IMR-90 (cell line): ENCODE results near the gene PAX5.

Source experiments
- MAZ ChIP-seq: IDR thresholded peaks from 2 replicates; pipeline ENCODE4 v1.6.1; 2012; ENCODE audit warnings: low read depth, mild to moderate bottlenecking, low read length, improper control_type of control experiment, moderate library complexity, borderline replicate concordance
- POLR2A ChIP-seq: IDR thresholded peaks from 2 replicates; pipeline ENCODE4 v1.6.1; 2012; ENCODE audit warnings: mild to moderate bottlenecking, low read depth, low read length
- RCOR1 ChIP-seq: IDR thresholded peaks from 2 replicates; pipeline ENCODE4 v1.6.1; 2012; ENCODE audit warnings: mild to moderate bottlenecking, low read length, improper control_type of control experiment; ENCODE audit not compliant: insufficient replicate concordance
- RFX5 ChIP-seq: IDR thresholded peaks from 2 replicates; pipeline ENCODE4 v1.8.0; 2012; ENCODE audit warnings: low read depth, mild to moderate bottlenecking, low read length, moderate library complexity
- TF ChIP-seq, protein P1 (sequence below): conservative IDR thresholded peaks from 2 replicates; pipeline ENCODE4 v1.5.1; 2012; ENCODE audit warnings: mild to moderate bottlenecking, low read depth, low read length, improper control_type of control experiment

- TF ChIP-seq POLR2A: no peak
- TF ChIP-seq RCOR1: no peak
- no peak for TF ChIP-seq MAZ
- TF ChIP-seq, protein P1, sequence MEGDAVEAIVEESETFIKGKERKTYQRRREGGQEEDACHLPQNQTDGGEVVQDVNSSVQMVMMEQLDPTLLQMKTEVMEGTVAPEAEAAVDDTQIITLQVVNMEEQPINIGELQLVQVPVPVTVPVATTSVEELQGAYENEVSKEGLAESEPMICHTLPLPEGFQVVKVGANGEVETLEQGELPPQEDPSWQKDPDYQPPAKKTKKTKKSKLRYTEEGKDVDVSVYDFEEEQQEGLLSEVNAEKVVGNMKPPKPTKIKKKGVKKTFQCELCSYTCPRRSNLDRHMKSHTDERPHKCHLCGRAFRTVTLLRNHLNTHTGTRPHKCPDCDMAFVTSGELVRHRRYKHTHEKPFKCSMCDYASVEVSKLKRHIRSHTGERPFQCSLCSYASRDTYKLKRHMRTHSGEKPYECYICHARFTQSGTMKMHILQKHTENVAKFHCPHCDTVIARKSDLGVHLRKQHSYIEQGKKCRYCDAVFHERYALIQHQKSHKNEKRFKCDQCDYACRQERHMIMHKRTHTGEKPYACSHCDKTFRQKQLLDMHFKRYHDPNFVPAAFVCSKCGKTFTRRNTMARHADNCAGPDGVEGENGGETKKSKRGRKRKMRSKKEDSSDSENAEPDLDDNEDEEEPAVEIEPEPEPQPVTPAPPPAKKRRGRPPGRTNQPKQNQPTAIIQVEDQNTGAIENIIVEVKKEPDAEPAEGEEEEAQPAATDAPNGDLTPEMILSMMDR: no peak
- no peak for TF ChIP-seq RFX5
These were observed 142.7 kb downstream of the PAX5 start for GRCh38 chr9:36891341-36891811.
